ENCODE results near the gene SYNGR3.

SYNGR3 gene

DNA sequence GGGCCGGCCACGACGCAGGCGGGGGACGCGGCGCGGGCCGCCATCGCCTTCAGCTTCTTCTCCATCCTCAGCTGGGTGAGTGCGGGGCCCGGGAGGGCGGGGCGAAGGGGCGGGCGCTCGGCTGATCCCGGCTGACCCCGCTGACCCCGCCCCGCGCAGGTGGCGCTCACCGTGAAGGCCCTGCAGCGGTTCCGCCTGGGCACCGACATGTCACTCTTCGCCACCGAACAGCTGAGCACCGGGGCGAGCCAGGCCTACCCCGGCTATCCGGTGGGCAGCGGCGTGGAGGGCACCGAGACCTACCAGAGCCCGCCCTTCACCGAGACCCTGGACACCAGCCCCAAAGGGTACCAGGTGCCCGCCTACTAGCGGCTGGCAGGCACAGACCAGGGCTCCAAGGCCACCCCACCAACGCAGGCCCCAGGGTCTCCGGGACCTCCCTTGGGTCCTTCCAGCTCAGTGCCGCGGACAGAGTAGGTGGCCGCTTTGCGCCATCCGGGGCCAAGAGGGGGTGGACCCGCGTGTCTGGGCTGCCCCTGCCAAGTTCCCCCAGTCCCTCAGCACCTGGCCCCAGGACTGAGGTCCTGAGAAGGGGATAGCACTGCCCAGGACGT, 3.0 kb downstream of the SYNGR3 start:
- no peak for DNase-seq (ENCODE audit: low spot score)

DNA sequence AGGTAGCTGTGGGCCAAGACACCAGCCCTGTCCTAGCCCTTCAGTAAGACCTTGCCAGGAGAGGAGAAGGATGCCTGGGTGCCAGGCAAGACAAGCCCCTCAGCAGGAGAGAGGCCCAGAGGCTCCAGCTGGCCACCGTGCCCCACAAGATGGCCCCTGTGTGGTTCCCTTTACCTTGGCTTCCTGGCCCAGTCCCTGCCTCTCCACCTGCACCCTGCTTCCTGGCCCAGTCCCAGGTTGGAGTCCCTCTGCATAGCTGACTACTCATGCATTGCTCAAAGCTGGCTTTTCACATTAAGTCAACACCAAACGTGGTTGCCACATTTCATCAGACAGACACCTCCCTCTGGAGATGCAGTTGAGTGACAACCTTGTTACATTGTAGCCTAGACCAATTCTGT, 4.0 kb downstream of the SYNGR3 start:
- DNase-seq (ENCODE audit: low spot score), result no peak

DNA sequence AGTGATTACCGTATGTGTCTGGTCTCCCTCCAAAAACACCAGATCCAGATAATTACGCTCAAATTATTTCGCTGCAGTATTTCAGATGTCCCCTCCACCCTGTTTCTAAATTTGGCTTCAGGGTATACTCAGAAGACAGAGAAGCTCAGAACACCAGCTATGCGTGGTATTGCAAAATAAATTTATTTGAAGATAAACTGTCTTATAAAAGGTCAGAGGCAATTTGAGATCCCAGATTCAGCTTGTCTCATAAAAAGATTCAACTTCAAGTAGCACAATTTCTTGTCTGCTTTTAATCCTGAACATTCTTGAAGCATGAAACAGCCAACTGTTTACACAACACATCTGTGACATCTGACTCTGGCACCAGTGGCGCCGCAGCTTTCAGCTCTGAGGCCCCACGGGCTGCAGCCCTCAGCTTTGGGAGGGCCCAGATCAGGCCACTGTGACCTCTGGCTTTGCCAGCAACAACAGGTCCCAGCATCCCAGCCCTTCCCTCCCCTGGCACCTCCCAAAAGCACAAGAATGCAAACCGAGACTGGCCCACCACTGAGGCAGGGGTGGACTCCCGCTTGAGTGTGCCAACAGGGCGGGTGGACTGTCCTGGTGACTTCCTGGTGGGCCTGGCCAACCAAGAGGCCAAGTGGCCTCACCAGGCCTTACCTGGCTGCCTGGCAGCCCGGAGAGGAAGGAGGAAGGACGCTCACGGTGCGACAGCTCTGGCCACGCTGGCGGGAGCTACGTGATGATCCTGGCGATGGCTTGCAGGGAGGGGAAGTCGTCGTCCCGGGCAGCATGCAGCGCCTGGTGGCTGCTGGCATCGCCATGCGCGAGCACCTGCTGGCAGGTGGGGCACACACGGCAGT, 8.0 kb downstream of the SYNGR3 start:
- DNase-seq (ENCODE audit: low spot score), result no peak

DNA sequence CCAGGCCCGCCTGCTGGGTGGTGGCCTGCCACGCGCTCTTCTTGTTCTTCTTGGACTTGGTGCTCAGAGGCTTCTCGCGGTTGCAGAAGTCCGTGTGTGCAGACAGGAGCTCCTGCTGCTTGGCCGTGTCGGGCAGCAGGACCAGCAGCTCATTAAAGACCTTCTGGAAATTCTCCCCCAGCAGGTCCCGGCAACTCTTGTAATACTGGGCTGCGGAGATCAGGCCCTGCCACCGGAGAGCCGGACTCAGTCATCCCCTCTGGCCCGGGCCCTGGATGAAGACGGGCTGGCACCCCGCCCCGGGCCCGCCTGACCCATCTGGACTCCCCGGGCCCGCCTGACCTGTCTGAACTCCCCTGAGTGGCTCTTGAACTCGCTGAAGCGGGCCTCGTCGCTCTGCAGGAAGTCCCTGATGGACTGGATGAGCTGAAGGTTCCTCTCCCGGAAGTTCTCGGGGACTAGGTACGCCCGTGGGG, 8.6 kb downstream of the SYNGR3 start:
- DNase-seq (ENCODE audit: low spot score), result no peak

DNA sequence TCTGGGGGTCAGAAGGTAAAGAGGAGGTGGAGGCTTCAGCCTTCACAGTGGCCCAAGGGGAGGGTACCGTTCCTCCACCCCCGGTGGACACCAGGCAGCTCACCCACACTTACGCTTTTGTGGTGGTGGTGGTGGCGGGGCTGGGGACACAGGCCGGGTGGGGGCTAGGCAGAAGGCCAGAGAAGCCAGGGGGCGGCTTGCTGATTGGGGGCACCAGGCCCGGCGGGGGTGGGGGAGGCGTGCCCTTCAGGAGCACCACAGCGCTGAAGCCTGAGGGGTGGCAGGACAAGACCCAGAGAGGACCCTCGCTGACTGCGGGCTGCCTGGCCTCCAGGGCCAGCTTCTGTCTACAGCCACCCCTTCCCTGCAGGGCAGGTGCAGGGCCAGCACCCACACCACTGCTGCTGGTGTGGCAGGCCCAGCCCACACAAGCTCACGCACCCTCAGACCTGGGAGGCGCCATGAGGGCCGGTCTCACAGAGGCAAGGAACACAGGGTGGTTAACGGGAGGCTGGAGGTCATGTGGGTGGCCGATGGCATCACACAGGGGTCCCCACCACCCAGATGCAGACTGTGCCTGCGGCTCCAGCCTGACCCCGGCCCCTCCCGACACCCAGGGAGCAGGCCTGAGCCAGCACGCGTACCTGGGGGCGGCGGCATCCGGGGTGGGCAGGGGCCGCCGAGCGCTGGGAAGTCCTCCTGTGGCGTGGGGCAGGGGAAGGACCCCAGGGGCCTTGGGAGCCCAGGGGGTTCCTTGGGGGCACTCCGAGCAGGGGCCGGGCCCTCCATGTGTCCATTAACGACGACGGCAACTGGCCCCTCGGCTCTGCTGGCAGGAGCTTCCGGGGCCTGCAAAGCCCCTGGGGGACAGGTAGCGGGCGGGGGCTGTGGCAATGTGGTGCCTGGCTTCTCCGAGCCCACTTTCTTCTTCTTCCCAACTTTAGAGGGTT, 9.4 kb downstream of the SYNGR3 start:
- no peak for DNase-seq (ENCODE audit: low spot score)

DNA sequence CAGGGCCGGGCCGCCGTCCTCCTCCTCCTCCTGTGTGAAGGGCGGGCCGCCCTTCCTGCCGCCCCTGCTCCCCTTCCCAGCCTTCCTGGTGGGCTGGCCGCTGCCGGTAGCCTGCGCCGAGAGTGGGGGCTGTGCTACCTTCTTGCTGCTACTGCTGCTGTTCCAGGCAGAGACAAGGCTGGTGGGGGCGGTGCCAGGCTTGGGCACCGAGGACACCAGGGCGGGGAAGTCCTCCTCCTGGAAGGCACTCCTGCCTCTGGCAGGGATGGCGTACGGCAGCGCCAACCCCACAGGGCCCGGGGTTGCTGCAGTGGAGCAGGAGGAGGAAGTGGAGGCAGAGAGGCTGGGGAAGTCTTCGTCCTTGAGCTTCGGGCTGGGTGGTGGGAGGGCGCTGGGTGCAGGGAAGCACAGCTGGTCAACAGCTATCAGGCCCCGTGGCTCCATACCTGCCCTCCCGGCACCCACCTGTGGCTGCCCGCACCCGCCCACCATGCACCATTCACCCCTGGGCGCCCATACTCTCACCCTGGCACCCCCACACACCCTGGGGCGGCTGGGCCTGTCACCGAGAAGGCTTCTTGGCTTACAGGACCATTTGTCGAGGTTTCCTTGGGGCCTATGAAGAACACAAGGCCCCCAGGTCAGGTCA, 10.2 kb downstream of the SYNGR3 start:
- DNase-seq (ENCODE audit: low spot score), result no peak

DNA sequence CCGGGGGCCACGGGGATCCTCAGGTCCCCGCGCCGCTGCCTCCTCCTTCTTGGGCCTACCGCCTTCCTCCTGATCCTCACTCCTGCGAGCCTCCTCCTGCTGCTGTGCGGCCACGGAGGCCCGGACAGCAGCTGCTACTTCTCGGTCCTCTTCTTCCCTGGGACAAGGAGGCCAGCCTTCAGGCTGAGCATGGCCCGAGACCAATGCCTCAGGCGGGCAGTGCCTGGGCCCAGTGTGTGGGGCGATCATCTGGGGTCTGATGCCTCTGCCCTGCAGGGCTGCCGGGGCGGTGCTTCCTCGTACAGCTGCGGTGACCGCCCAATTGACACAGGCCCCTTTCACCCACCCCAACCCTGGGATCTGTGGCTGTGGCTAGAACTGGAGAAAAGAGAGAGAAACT, 11.3 kb downstream of the SYNGR3 start:
- no peak for DNase-seq (ENCODE audit: low spot score)

DNA sequence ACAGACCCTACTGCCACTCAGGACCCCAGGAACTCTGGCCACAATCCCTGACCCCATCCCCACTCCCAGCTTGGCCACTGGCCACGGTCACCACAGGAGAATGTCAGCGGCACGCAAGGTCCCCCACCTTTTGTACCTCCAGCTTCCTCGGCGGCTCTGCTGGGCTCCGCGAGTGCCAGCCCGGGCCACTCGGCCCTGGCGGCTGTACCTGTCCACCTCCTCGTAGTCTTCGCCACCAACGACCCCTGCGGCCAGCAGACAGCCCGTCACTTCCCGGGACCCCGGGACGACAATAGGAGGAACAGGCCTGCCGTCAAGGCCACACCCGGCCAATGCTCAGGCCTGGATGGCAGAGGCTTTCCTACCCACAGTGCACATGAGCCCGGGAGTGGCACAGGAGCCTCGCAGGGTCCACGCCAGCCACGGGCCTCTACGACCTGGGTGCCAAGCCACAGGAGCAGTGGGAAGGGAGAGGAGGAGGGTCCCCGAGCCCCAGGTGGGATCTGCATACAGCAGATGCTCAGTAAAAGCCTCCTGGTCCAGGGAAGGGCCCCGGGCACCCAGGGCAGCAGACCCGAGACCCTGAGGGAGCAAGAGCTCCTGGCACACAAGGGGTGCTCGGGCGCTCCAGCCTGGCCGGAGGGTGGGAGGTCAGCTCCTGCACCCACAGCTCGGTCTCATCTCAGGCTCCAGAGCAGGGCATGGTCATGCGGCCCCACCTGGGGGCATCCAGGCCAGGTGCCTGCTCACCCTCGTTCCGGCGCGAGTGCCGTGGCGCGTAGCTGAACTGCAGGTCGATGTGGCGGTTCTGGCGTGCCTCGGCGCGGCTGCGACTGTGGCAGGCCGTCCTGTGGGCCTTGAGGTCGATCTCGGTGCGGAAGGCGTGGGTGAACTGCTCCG, 11.9 kb downstream of the SYNGR3 start:
- no peak for DNase-seq (ENCODE audit: low spot score)

DNA sequence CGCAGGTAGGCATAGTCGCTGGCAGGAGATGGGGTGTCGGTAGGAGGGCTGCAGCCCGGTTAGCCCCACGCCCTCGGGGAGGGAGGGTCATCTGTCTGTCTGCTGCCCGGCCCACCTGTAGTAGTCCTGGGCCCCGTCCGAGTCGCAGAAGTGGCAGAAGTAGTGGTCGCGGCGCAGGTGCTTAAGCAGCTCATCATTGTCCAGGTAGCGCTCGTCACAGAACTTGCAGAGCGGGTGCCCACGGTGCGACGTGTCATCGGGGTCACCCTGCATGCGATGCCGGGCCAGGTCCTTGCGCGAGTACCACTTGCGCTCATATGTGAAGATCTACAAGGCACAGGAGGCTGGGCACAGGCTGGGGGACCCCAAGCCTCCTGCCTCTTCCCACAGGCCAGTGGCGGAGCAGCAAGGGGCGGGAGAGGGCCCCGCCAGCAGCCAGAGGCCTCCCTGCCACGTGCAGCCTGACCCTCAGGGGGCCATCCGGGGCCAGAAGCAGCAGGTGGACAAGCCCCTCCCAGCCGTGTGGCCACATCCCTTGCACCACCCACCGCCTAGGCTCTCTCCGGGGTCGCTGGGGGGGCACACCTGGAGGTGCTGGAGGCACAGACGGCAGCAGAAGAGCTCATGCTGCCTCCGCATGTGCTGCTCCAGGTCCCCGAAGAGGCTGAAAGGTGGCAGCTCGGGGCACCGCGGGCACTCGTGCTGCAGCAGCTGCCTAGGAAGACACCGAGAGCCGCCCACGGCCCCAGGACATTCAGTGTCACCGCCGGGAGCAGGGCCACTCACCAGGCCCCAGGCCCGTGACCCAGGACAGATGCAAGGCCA, 12.8 kb downstream of the SYNGR3 start:
- no peak for DNase-seq (ENCODE audit: low spot score)

DNA sequence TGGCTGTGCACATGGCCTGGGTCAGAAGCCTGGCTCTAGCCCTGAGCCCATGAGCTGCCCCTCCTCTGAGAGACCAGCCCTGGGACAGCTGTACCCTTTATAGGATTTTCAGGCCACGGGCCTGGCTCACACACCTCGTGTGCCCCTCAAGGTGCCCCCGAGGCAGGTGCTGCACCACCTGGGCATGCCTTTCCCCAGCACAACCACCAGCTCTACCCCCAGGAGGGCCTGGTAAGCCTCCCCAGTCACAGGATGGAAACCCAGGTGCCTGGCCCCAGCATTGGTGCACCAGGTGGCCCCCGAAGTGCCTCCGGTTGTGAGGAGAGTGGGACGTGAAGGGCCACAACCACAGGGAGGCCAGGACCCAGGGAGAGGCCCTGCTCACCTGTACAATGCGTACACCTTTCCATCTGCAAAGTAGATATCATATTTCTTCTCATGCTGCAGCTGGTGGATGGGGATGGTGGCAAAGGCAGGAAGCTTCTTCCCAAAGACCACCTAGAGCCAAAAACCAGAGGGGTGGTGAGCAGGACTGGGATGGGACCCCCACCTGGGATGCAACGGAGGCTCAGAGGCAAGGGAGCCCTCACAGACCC, 13.6 kb downstream of the SYNGR3 start:
- no peak for DNase-seq (ENCODE audit: low spot score)

DNA sequence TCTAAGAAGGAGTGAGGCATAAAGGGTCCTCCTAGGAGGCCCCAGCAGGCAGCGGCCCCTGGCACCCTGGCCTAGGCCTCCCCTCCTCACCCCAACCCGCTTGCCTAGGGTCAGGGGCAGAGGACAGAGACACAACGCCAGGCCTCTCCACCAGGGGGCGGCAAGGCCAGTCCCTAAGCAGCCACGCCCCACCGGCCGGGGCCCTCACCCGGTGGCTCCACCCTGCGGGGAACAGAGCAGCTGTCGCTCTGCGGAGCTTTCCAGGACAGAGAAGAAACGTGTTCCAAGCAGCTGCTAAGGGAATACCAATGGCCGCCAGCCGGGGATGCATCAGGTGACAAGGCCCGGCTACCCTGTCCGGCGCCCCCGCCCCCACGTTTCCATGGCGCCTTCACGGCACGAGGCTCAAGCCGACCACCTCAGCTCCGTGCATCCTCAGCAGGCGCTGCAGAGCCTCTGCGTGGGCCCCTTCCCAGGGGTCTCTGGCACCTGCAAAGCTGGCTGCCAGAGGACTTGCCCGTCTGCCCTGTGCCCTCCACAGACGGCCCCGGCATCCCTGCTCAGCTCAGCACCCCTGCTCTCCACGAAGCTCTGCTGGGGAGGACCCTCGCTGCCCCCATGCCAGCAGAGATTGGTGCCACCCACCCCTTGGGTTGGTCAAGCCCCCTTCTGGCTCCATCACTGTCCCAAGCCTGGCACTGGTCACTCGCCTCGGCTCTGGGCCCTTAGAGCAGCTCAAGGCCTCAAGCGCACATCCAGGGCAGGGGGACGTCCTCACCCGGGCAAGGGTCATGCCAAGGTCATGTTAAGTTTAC, 14.3 kb downstream of the SYNGR3 start:
- DNase-seq (ENCODE audit: low spot score), result peak; percentile 88

DNA sequence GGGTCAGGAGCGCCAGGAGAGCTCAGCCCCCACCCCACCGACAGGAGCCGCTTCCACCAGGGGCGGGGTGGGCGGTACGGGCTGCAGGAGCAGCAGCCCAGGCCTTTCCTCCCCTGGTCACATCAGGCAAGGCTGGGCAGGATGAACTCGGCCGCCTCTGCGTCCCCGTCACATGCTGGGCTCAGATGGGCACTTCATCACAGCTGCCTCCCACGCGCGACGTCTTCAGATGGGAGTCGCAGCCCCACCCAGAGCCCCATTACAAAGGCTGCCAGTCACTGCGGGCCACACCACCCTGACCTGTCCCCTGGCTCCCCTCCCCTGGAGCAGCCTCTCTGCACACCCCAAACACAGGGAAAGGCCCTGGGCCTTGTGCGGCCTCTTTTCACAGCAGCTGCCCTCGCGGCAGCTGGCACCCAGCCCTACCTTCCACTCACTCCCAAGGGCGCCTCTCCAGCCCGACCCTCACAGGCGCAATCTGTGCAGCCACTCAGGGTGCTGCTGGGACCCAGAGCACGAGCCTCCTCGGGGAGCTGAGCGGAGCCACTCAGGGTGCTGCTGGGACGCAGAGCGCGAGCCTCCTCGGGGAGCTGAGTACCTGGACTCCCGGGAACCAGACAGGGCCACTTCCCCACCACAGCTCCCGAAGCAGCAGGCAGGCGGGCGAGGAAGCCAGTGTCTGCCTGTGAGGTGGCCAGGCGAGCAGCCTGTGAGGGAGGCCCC, 15.2 kb downstream of the SYNGR3 start:
- no peak for DNase-seq (ENCODE audit: low spot score)

DNA sequence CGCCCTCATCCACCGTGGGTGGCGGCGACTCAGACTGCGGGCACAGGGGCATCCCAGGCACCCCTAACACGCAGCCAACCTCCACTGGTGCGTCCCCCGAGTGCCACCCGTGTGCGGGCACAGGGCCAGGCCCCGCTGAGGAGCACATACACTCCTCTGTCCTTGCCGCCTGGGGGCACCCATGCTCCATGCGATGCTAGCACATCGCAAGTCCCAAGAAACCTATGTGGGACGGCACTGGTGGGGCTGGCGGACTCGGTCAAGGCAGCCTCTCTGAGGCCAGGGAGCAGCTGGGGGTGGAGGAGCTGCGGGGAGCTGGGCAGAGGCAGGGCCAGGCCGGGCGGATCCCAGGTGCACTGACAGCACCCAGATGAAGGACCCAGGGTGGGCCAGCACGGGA, 15.9 kb downstream of the SYNGR3 start:
- DNase-seq (ENCODE audit: low spot score), result no peak

DNA sequence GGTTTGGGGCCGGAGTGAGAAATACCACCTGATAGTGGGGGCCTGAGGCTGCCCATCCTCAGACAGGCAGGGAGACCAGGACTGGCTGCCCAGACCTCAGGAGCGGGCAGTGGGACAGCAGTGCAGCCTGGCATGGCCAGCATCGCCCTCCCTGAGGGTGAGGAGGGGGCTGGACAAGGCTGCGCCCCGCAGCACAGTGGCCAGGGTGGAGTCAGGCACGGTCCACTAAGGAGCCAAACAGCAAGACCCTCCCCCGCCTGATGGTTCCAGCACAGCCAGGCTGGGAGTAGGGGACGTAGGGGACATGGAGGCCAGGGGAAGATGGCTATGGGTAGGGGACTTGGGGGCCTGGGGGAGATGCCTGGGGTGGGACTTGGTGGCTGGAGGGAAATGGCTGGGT, 16.5 kb downstream of the SYNGR3 start:
- no peak for DNase-seq (ENCODE audit: low spot score)

DNA sequence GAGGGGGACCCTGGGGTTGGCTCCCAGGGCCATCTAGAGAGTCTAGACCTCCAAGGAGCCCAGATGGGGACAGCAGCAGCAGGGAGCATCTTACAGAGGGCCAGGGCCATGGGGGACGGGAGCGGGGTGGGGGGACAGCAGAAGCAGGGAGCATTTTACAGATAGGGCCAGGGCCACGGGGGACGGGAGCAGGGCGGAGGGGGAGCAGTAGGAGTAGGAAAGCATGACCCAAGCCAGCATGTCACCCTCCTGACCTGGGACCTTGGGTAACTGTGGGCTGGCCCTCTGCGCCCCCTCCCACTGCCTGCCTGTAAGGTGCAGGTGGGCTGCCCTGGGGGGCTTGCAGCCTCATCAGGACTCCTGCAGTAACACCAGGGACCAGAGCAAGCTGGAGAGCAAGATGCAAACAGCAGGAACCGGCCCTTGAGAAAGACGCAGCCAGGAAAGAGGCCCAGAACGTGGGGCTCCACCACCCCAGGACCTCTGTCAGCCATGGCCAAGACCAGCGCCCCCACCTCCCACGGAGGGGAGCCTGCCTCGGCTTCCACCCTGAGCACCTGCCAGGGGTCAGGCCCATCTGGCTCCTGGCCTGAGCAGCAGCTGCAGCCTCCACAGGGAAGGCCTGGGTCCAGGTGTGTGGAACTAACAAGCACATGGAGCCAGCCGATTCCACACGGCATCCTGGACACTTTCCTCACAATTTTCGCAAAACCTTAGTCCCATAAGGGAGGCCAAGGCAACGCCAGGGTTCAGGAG, 17.5 kb downstream of the SYNGR3 start:
- no peak for DNase-seq (ENCODE audit: low spot score)

DNA sequence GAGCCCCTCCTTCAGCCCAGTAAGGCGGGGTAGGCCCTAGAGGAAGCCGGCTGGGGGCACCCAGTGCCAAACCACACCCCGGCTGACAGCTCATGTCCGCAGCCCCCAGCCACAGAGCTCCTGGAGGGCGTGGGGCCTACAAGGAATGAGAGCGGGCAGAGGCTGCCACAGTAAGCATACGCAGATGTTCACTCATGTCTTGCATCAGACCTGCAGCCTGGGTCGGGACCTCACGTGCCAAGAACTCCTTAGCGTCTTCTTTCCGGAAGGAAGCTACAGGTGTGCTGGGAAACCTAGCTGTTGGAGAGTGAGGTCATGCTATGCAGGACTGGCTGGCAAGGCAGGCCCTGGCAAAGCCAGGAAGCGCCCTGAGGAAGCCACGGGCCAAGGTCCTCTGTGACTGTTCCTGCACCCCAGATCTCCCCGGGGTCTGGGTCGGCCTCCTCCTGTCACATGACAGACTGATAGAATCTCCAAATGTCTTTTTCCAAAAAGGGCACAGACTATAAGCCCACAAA, 18.3 kb downstream of the SYNGR3 start:
- DNase-seq (ENCODE audit: low spot score), result peak; percentile 56

DNA sequence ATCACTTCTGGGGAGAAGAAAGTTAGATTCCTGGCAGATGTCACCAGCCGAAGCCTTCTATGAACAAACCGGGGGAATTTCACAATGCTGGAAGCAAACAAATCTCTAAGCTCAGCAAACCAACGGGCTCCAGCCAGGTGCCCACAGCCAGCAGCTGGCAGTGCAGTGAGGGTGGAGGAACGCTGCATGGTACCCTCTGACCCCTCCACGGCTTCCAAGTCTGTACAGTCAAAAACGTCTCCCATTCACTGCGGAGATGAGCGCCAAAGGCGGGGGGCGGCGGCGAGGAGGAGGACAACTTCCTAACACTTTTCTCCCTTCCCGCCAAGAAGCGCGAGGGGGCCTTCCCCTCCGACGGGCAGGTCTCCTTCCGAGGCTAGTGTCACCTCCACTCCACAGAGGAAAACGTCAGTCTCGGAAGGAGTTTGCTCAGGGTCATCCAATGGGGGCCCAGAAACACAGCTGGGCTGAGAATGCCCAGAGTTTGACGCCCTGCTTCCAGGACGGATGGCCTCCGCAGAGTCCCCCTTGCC, 18.9 kb downstream of the SYNGR3 start:
- DNase-seq (ENCODE audit: low spot score), result no peak

Data from SW480 (cell line).